Measurements from ENCODE around the gene ATP9A.

- TF ChIP-seq TAF1 (IDR thresholded peaks at IDR 0.05; ENCODE audit: borderline replicate concordance, insufficient read depth, low read length) (no peak), REST (IDR thresholded peaks at IDR 0.05; ENCODE audit: insufficient read depth in 1 of 2, low read depth in 2 of 2, low read length in 2 of 2) (no peak), POLR2AphosphoS5 (IDR thresholded peaks at IDR 0.05; ENCODE audit: low read depth, low read length) (no peak)
Measured at GRCh38 chr20:51775241-51775640, 7.1 kb upstream of the ATP9A start.

All from PFSK-1 (cell line).